NCI-H748 (cell line): Measurements from ENCODE around the gene UBAC1.

Source experiments
- DNase-seq: peaks from one replicate; lab custom pipeline; 2025; ENCODE audit not compliant: unreplicated experiment; lab: John Stamatoyannopoulos, UW

UBAC1 gene

GRCh38 chr9:135886147-135886981, 74.8 kb downstream of the UBAC1 start:
- no peak for DNase-seq

- DNase-seq: no peak
Observed at GRCh38 chr9:135885100-135885853, 75.9 kb downstream of the UBAC1 start.

GRCh38 chr9:135884328-135885035, 76.7 kb downstream of the UBAC1 start:
- DNase-seq: no peak

- DNase-seq: peak; percentile 24
Observed at GRCh38 chr9:135883410-135884089, 77.6 kb downstream of the UBAC1 start.
